A549 treated with CORT108297 at 1 μM for 4 hours (cell line): ENCODE measurements around the gene PXYLP1. TPM values are rescaled to one million over a fixed set of nuclear protein-coding genes. Genes with fewer than 3 reads are reported as not detected.

ENCODE experiments used
- total RNA-seq: library from RNA; stranded (reverse); fragments of 200-300 nt; extraction: Qiagen RNA extraction; gene quantifications from 5 replicates; pipeline ENCODE4 v1.2.3, GENCODE V29; 2022

PXYLP1 gene
- total RNA-seq = 9.9 to 13.7 TPM (median 13.1 TPM) in 5 replicates

GRCh38 chr3:141231101-141231951 lies at the start of gene PXYLP1:
Gene PXYLP1 (plus strand): TSS chr3:141231825. CDS start chr3:141260176, 28,351 bp downstream.

Other genes starting within 250 kb of the PXYLP1 start
- gene SPSB4, start 180.5 kb upstream of the PXYLP1 start, total RNA-seq = 0.09 to 0.22 TPM (median 0.18 TPM) in 5 replicates
- 53.3 to 92.1 TPM (median 76.6 TPM) in 5 replicates for gene ZBTB38, start 136.7 kb downstream of the PXYLP1 start, total RNA-seq